A673 (cell line): ENCODE measurements around the gene PHYH. TPM values are rescaled to one million over a fixed set of nuclear protein-coding genes. Genes with fewer than 3 reads are reported as not detected.

Experiments
- BruUV-seq: library from RNA; stranded (reverse); fragments of 400-500 nt; replicated peaks from 2 replicates; lab custom pipeline; 2021; lab: Mats Ljungman, UMichigan
- CTCF ChIA-PET: fragments of 300-600 bp; sonication (Branson Sonifier 250); formaldehyde crosslinking; loops from one replicate; lab custom pipeline; 2022; ENCODE audit warnings: antibody characterized with exemption; lab: Charles Lee
- POLR2A ChIA-PET: fragments of 300-600 bp; sonication (Branson Sonifier 250); formaldehyde crosslinking; loops from one replicate; lab custom pipeline; 2022; ENCODE audit warnings: antibody characterized with exemption; ENCODE audit not compliant: low non-redundant PET; lab: Charles Lee
- DNase-seq: peaks from one replicate; pipeline ENCODE4 v3.0.0-alpha.2; 2015; ENCODE audit warnings: low spot score
- H3K27ac ChIP-seq: fragments of 200-600 bp; sonication (generic); 2 replicates; pipeline ENCODE4 v1.5.1; 2016; ENCODE audit warnings: mixed run types, low read depth, mild to moderate bottlenecking, mixed read lengths, antibody characterized with exemption, low read length; ENCODE audit not compliant: poor library complexity, severe bottlenecking
- H3K27me3 ChIP-seq: fragments of 200-600 bp; sonication (generic); replicated peaks from 2 replicates; pipeline ENCODE4 v1.6.1; 2017; ENCODE audit warnings: mixed run types, low read depth, mild to moderate bottlenecking, mixed read lengths, antibody characterized with exemption, low read length; ENCODE audit not compliant: insufficient read depth, poor library complexity
- H3K36me3 ChIP-seq: fragments of 200-600 bp; sonication (generic); 2 replicates; pipeline ENCODE4 v1.6.1; 2016; ENCODE audit warnings: mixed run types, mild to moderate bottlenecking, mixed read lengths, antibody characterized with exemption, low read length; ENCODE audit not compliant: insufficient read depth, poor library complexity, severe bottlenecking
- H3K4me1 ChIP-seq: fragments of 200-600 bp; sonication (generic); 2 replicates; pipeline ENCODE4 v1.6.1; 2017; ENCODE audit warnings: mixed run types, mild to moderate bottlenecking, mixed read lengths, antibody characterized with exemption, low read length; ENCODE audit not compliant: insufficient read depth, poor library complexity, severe bottlenecking
- H3K4me3 ChIP-seq: fragments of 200-600 bp; sonication (generic); 2 replicates; pipeline ENCODE4 v1.5.1; 2016; ENCODE audit warnings: low read depth, mixed run types, mild to moderate bottlenecking, mixed read lengths, low read length; ENCODE audit not compliant: poor library complexity, severe bottlenecking
- H3K9me3 ChIP-seq: fragments of 200-600 bp; sonication (generic); 2 replicates; pipeline ENCODE4 v1.6.1; 2016; ENCODE audit warnings: mixed run types, low read depth, mild to moderate bottlenecking, mixed read lengths, antibody characterized with exemption, low read length; ENCODE audit not compliant: poor library complexity, severe bottlenecking
- CTCF ChIP-seq: fragments of 300-800, 200-600 bp; sonication (generic); conservative IDR thresholded peaks from 2 replicates; pipeline ENCODE4 v1.5.1; 2017; ENCODE audit warnings: low read depth, mild to moderate bottlenecking, antibody characterized with exemption, low read length, moderate library complexity, mixed read lengths
- EZH2 ChIP-seq: fragments of 200-600 bp; sonication (generic); IDR thresholded peaks from 2 replicates; pipeline ENCODE4 v1.6.1; 2017; ENCODE audit warnings: borderline replicate concordance, low read depth, mild to moderate bottlenecking, mixed read lengths, antibody characterized with exemption, low read length; ENCODE audit not compliant: poor library complexity, severe bottlenecking
- intact Hi-C: fragments of 100-400 bp; cut with micrococcal nuclease; formaldehyde crosslinking; loops from one replicate; pipeline ENCODE4 v1.10.0; 2022; ENCODE audit not compliant: unreplicated experiment
- total RNA-seq: library from RNA; stranded (reverse); gene quantifications from 2 replicates; pipeline ENCODE4 v1.2.3, GENCODE V29; 2021

The PHYH gene
- total RNA-seq, 1 experiment from 2014 or later: 5.1 TPM

GRCh38 chr10:13262433-13262832 lies 37.4 kb downstream of the PHYH start:
- intact Hi-C loops: no loop called here
- Histone ChIP-seq H3K4me3 (no peak overlapping the region), H3K27ac (no peak overlapping the region), H3K27me3 (no peaks in the 10 kb centered on the region), H3K4me1 (no peaks in the 10 kb centered on the region), H3K36me3 (no peaks in the 10 kb centered on the region), H3K9me3 (no peaks in the 10 kb centered on the region)
- no TSS peak for BruUV-seq
- no peak for TF ChIP-seq EZH2
- TF ChIP-seq CTCF: no peak
- no peak for DNase-seq
- CTCF ChIA-PET: no interaction called here
- POLR2A ChIA-PET: no interaction called here

GRCh38 chr10:13257621-13258140 lies 42.2 kb downstream of the PHYH start:
- TF ChIP-seq CTCF (no peak), EZH2 (no peak)
- DNase-seq: no peak
- ChIA-PET POLR2A (no interaction called here), CTCF (no interaction called here)
- intact Hi-C loops: no loop called here
- Histone ChIP-seq H3K9me3 (no peaks in the 10 kb centered on the region), H3K27me3 (peaks cover 4% of the 10 kb centered on the region), H3K4me1 (no peaks in the 10 kb centered on the region), H3K4me3 (no peak overlapping the region), H3K36me3 (no peaks in the 10 kb centered on the region), H3K27ac (no peak overlapping the region)
- BruUV-seq: no TSS peak

GRCh38 chr10:13256627-13257026 lies 43.2 kb downstream of the PHYH start:
- Histone ChIP-seq H3K27me3 (peaks cover 4% of the 10 kb centered on the region), H3K36me3 (no peaks in the 10 kb centered on the region), H3K4me1 (no peaks in the 10 kb centered on the region), H3K4me3 (no peak overlapping the region), H3K9me3 (no peaks in the 10 kb centered on the region), H3K27ac (no peak overlapping the region)
- no peak for DNase-seq
- TF ChIP-seq CTCF (no peak), EZH2 (no peak)
- ChIA-PET CTCF (no interaction called here), POLR2A (no interaction called here)
- BruUV-seq: no TSS peak
- intact Hi-C loops: no loop called here
